Panc1 (cell line): ENCODE data around the gene LRRC8E. TPM values are rescaled to one million over a fixed set of nuclear protein-coding genes. Genes with fewer than 3 reads are reported as not detected.

Experiments
- ATAC-seq: fragments of 200-7000 bp; cut with Tn5 transposase; 2 replicates; pipeline ENCODE4 v1.9.1; 2020; ENCODE audit warnings: mild to moderate bottlenecking, moderate library complexity
- BruUV-seq: library from RNA; stranded (reverse); fragments of 400-500 nt; replicated peaks from 2 replicates; lab custom pipeline; 2021; lab: Mats Ljungman, UMichigan
- CTCF ChIA-PET: fragments of 300-600 bp; sonication (Branson Sonifier 250); formaldehyde crosslinking; loops from one replicate; lab custom pipeline; 2022; ENCODE audit warnings: antibody characterized with exemption; lab: Charles Lee
- POLR2A ChIA-PET: fragments of 300-600 bp; sonication (Branson Sonifier 250); formaldehyde crosslinking; loops from one replicate; lab custom pipeline; 2022; ENCODE audit warnings: antibody characterized with exemption; lab: Charles Lee
- DNase-seq: peaks from one replicate; pipeline ENCODE4 v3.0.0-alpha.2; 2010; ENCODE audit warnings: low read depth, low spot score
- H3K27ac ChIP-seq: 2 replicates; pipeline ENCODE4 v1.5.1; 2011; ENCODE audit warnings: mild to moderate bottlenecking, low read length, inconsistent platforms
- H3K27me3 ChIP-seq: fragments of 200-500 bp; sonication (Bioruptor generic); 2 replicates; pipeline ENCODE4 v1.6.0; 2014; ENCODE audit warnings: low read length, inconsistent platforms; ENCODE audit not compliant: control insufficient read depth, insufficient read depth
- H3K36me3 ChIP-seq: fragments of 200-500 bp; sonication (Bioruptor generic); 2 replicates; pipeline ENCODE4 v1.5.1; 2014; ENCODE audit warnings: inconsistent platforms, mild to moderate bottlenecking, low read length, moderate library complexity; ENCODE audit not compliant: control insufficient read depth, insufficient read depth
- H3K4me1 ChIP-seq: 2 replicates; pipeline ENCODE4 v1.5.1; 2011; ENCODE audit warnings: inconsistent platforms, mild to moderate bottlenecking, low read length, moderate library complexity; ENCODE audit not compliant: control insufficient read depth, insufficient read depth
- H3K4me3 ChIP-seq, 2 experiments: 2 replicates each; pipeline ENCODE4 v1.5.1; 2011 to 2012; ENCODE audit warnings: low read depth in 2 of 2, low read length in 2 of 2, mild to moderate bottlenecking in 2 of 2, inconsistent platforms in 1 of 2, moderate library complexity in 1 of 2
- H3K9me3 ChIP-seq: fragments of 200-500 bp; sonication (Bioruptor generic); 2 replicates; pipeline ENCODE4 v1.5.1; 2014; ENCODE audit warnings: low read depth, mild to moderate bottlenecking, inconsistent platforms, low read length, moderate library complexity; ENCODE audit not compliant: control insufficient read depth, insufficient read depth
- CTCF ChIP-seq: fragments of 450-650 bp; IDR thresholded peaks from 2 replicates; pipeline ENCODE4 v1.5.1; 2017; ENCODE audit warnings: mild to moderate bottlenecking
- POLR2AphosphoS5 ChIP-seq: IDR thresholded peaks from 2 replicates; pipeline ENCODE4 v1.6.1; 2012; ENCODE audit warnings: mild to moderate bottlenecking, low read depth, low read length, moderate library complexity
- SIN3A ChIP-seq: IDR thresholded peaks from 2 replicates; pipeline ENCODE4 v1.6.1; 2012; ENCODE audit warnings: low read depth, mild to moderate bottlenecking, low read length, moderate library complexity, borderline replicate concordance; ENCODE audit not compliant: insufficient read depth
- TCF7L2 ChIP-seq: IDR thresholded peaks from 2 replicates; pipeline ENCODE4 v1.6.1; 2011; ENCODE audit warnings: mild to moderate bottlenecking, low read depth, low read length, inconsistent platforms
- in situ Hi-C: cut with HindIII; loops from 2 replicates; pipeline ENCODE4 v1.10.0; 2016; ENCODE audit warnings: low sequenced_read_pairs, low pct_unique_long_range_greater_than_20kb
- intact Hi-C: fragments of 100-400 bp; cut with micrococcal nuclease; formaldehyde crosslinking; loops from one replicate; pipeline ENCODE4 v1.10.0; 2022; ENCODE audit not compliant: unreplicated experiment
- total RNA-seq: library from RNA; stranded (reverse); gene quantifications from one replicate; pipeline ENCODE4 v1.2.1, GENCODE V29; 2021; ENCODE audit not compliant: unreplicated experiment
- TF ChIP-seq, protein P1 (sequence below), 2 experiments: IDR thresholded peaks; 2 replicates each; pipeline ENCODE4 v1.6.1; 2011 to 2012; ENCODE audit warnings: low read depth in 2 of 2, control low read depth in 1 of 2, low read length in 1 of 2, mild to moderate bottlenecking in 1 of 2, moderate library complexity in 1 of 2; ENCODE audit not compliant: insufficient read depth in 1 of 2

The LRRC8E gene
- total RNA-seq, 1 experiment from 2014 or later, result 5.0 TPM

GRCh38 chr19:7923295-7924191 is 35.2 kb downstream of the LRRC8E start:
- TF ChIP-seq, protein P1, sequence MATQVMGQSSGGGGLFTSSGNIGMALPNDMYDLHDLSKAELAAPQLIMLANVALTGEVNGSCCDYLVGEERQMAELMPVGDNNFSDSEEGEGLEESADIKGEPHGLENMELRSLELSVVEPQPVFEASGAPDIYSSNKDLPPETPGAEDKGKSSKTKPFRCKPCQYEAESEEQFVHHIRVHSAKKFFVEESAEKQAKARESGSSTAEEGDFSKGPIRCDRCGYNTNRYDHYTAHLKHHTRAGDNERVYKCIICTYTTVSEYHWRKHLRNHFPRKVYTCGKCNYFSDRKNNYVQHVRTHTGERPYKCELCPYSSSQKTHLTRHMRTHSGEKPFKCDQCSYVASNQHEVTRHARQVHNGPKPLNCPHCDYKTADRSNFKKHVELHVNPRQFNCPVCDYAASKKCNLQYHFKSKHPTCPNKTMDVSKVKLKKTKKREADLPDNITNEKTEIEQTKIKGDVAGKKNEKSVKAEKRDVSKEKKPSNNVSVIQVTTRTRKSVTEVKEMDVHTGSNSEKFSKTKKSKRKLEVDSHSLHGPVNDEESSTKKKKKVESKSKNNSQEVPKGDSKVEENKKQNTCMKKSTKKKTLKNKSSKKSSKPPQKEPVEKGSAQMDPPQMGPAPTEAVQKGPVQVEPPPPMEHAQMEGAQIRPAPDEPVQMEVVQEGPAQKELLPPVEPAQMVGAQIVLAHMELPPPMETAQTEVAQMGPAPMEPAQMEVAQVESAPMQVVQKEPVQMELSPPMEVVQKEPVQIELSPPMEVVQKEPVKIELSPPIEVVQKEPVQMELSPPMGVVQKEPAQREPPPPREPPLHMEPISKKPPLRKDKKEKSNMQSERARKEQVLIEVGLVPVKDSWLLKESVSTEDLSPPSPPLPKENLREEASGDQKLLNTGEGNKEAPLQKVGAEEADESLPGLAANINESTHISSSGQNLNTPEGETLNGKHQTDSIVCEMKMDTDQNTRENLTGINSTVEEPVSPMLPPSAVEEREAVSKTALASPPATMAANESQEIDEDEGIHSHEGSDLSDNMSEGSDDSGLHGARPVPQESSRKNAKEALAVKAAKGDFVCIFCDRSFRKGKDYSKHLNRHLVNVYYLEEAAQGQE (IDR thresholded peaks at IDR 0.05; ENCODE audit: insufficient read depth in 1 of 2, low read depth in 2 of 2, low read length in 1 of 2), result no peak
- peak; percentile 59 for TF ChIP-seq POLR2AphosphoS5
- Histone ChIP-seq H3K36me3 (no peaks in the 10 kb centered on the region; the same call in 1 of the 2 replicates), H3K4me1 (peaks cover 40% of the 10 kb centered on the region), H3K9me3 (no peaks in the 10 kb centered on the region), H3K4me3 (no peak overlapping the region; a peak in 1 of 4 replicates), H3K27me3 (no peaks in the 10 kb centered on the region), H3K27ac (peak overlapping the region; percentile 0; the same call in 1 of the 2 replicates)
- in situ Hi-C loops (no loop called here), intact Hi-C loops (no loop called here)
- DNase-seq (no peak), ATAC-seq (no peak)
- ChIA-PET CTCF (interaction anchor here (0.5 kb wide), 1 partner anchor 21 kb away, joined by 3 read pairs; no protein-coding TSS in a partner anchor), POLR2A (no interaction called here)
- BruUV-seq, result no TSS peak

GRCh38 chr19:7924241-7924640 is 35.9 kb downstream of the LRRC8E start:
- ATAC-seq, result no peak
- H3K9me3 ChIP-seq, result no peaks in the 10 kb centered on the region
- BruUV-seq, result no TSS peak
- no peaks in the 10 kb centered on the region for H3K27me3 ChIP-seq
- DNase-seq, result no peak
- H3K4me3 ChIP-seq, result no peak overlapping the region; a peak in 2 of 4 replicates
- TF ChIP-seq POLR2AphosphoS5 (no peak), SIN3A (no peak), CTCF (no peak), TCF7L2 (no peak)
- TF ChIP-seq, protein P1 (IDR thresholded peaks at IDR 0.05; ENCODE audit: insufficient read depth in 1 of 2, low read depth in 2 of 2, low read length in 1 of 2), result no peak
- CTCF ChIA-PET, result interaction anchor here (0.7 kb wide), 1 partner anchor 12 kb away, joined by 4 read pairs; no protein-coding TSS in a partner anchor
- H3K27ac ChIP-seq, result peak overlapping the region; percentile 0; the same call in 1 of the 2 replicates
- H3K4me1 ChIP-seq, result peaks cover 47% of the 10 kb centered on the region
- POLR2A ChIA-PET, result no interaction called here
- no peaks in the 10 kb centered on the region; the same call in 1 of the 2 replicates for H3K36me3 ChIP-seq
- in situ Hi-C loops, result no loop called here
- intact Hi-C loops, result no loop called here
